H1 (cell line): ENCODE measurements around the gene MEIOSIN.

Source experiments
- CBX8 ChIP-seq: fragments of 300-800, 300-1000 bp; sonication (generic); IDR thresholded peaks from 2 replicates; pipeline ENCODE4 v1.7.1; 2016; ENCODE audit warnings: low read depth, low read length, borderline replicate concordance
- CHD1 ChIP-seq: IDR thresholded peaks from 2 replicates; pipeline ENCODE4 v1.6.1; 2012; ENCODE audit warnings: low read depth, low read length, improper control_type of control experiment
- CTCF ChIP-seq, 3 experiments: IDR thresholded peaks; 1 replicate in 2 of 3; 2 replicates in 1 of 3; pipeline versions ENCODE4 v1.5.1 to v1.6.1; 2011; ENCODE audit warnings: low read length in 3 of 3, mild to moderate bottlenecking in 3 of 3, inconsistent platforms in 2 of 3, low read depth in 1 of 3, moderate library complexity in 1 of 3; ENCODE audit not compliant: insufficient read depth in 1 of 3; ENCODE audit errors: control extremely low read depth in 1 of 3
- E2F6 ChIP-seq: IDR thresholded peaks from 2 replicates; pipeline ENCODE4 v1.6.1; 2012; ENCODE audit warnings: inconsistent platforms
- EP300 ChIP-seq, 2 experiments: IDR thresholded peaks; 1 replicate in 1 of 2; 2 replicates in 1 of 2; pipeline ENCODE4 v1.6.1; 2011 to 2012; ENCODE audit warnings: low read depth in 2 of 2, low read length in 2 of 2, mild to moderate bottlenecking in 2 of 2, borderline replicate concordance in 1 of 2, inconsistent platforms in 1 of 2, moderate library complexity in 1 of 2
- EZH2 ChIP-seq: fragments of 200-600 bp; sonication (generic); IDR thresholded peaks from 2 replicates; pipeline ENCODE4 v1.7.1; 2012; ENCODE audit warnings: low read depth, mild to moderate bottlenecking, moderate library complexity, low read length, inconsistent platforms; ENCODE audit not compliant: severe bottlenecking
- KDM1A ChIP-seq: fragments of 200-600, 300-600 bp; sonication (generic); IDR thresholded peaks from 2 replicates; pipeline ENCODE4 v1.7.1; 2016; ENCODE audit warnings: mild to moderate bottlenecking, low read length, borderline replicate concordance
- POLR2A ChIP-seq, 2 experiments: IDR thresholded peaks; 1 replicate in 1 of 2; 2 replicates in 1 of 2; pipeline ENCODE4 v1.6.1; 2011; ENCODE audit warnings: low read depth in 2 of 2, low read length in 2 of 2, mild to moderate bottlenecking in 2 of 2; ENCODE audit errors: control extremely low read depth in 1 of 2
- RFX5 ChIP-seq: IDR thresholded peaks from 2 replicates; pipeline ENCODE4 v1.6.1; 2011; ENCODE audit warnings: low read depth, low read length, improper control_type of control experiment, borderline replicate concordance
- SRF ChIP-seq: IDR thresholded peaks from 2 replicates; pipeline ENCODE4 v1.6.1; 2011; ENCODE audit warnings: mild to moderate bottlenecking, low read depth, low read length, moderate library complexity
- TAF1 ChIP-seq: IDR thresholded peaks from 2 replicates; pipeline ENCODE4 v1.6.1; 2011; ENCODE audit warnings: mild to moderate bottlenecking, low read depth, low read length
- TEAD4 ChIP-seq: IDR thresholded peaks from 2 replicates; pipeline ENCODE4 v1.6.1; 2012; ENCODE audit warnings: low read depth, low read length, inconsistent platforms, mixed read lengths
- TF ChIP-seq, protein P1 (sequence below): IDR thresholded peaks from 2 replicates; pipeline ENCODE4 v1.6.1; 2012; ENCODE audit warnings: inconsistent platforms

DNA sequence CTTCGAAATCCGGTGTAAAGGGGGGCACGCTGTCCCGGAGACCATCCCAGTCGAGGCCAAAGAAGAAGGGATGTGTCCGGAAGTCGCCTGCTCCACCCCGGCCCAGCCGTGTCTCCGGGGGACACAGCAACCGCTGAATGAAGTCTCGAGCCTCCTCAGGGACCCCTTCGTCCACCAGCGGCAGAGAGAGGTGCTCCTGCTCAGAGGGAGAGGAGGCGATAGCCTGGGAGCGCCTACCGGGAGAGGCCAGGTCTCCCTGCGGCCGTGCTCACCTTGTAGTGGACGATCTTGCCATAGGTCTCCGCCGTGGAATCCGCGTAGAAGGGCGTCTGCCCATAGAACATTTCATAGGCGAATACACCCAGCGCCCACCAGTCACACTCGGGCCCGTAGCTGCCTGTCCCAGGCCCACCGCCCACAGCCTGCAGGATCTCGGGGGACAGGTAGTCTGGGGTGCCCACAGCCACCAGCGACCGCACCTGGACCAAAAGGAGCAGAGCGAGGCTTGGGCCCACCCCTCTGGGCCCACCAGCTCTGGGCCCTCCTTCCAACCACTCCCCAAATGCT lies 44.2 kb downstream of the MEIOSIN start:
- no peak for TF ChIP-seq E2F6
- no peak for TF ChIP-seq KDM1A
- no peak for TF ChIP-seq CTCF (IDR thresholded peaks at IDR 0.05; ENCODE audit: control extremely low read depth in 1 of 3, insufficient read depth in 1 of 3, low read depth in 1 of 3, low read length in 3 of 3)
- TF ChIP-seq POLR2A (IDR thresholded peaks at IDR 0.05; ENCODE audit: control extremely low read depth in 1 of 2, low read depth in 2 of 2, low read length in 2 of 2): no peak
- no peak for TF ChIP-seq EZH2
- TF ChIP-seq CBX8: no peak
- no peak for TF ChIP-seq EP300 (IDR thresholded peaks at IDR 0.05; ENCODE audit: borderline replicate concordance in 1 of 2, low read depth in 2 of 2, low read length in 2 of 2)
- TF ChIP-seq TAF1: no peak
- TF ChIP-seq SRF: no peak
- TF ChIP-seq CHD1: no peak
- TF ChIP-seq RFX5: no peak
- TF ChIP-seq, protein P1, sequence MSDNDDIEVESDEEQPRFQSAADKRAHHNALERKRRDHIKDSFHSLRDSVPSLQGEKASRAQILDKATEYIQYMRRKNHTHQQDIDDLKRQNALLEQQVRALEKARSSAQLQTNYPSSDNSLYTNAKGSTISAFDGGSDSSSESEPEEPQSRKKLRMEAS: no peak
- no peak for TF ChIP-seq TEAD4
